GM18520 (cell line): Measurements from ENCODE around the gene MYO6.
A peak's percentile ranks its signal among the peaks of the same experiment; 100 is the strongest.

Experiments used
- ATAC-seq: cut with Tn5 transposase; IDR thresholded peaks from one replicate; pipeline ENCODE4 v1.9.1; 2021; ENCODE audit not compliant: unreplicated experiment

MYO6 gene

GRCh38 chr6:75819776-75820487 lies 70.9 kb downstream of the MYO6 start:
- ATAC-seq, result no peak

GRCh38 chr6:75824160-75824559 lies 75.1 kb downstream of the MYO6 start:
- peak; percentile 94 for ATAC-seq

- no peak for ATAC-seq
Measured at GRCh38 chr6:75827163-75827562, 78.1 kb downstream of the MYO6 start.

GRCh38 chr6:75830959-75831885 lies 82.2 kb downstream of the MYO6 start:
- peak; percentile 66 for ATAC-seq

- no peak for ATAC-seq
Measured at GRCh38 chr6:75834447-75834846, 85.4 kb downstream of the MYO6 start.

- ATAC-seq, result no peak
Measured at GRCh38 chr6:75842191-75842590, 93.2 kb downstream of the MYO6 start.

GRCh38 chr6:75842732-75843131 lies 93.7 kb downstream of the MYO6 start:
- ATAC-seq, result no peak

- ATAC-seq, result no peak
Measured at GRCh38 chr6:75843396-75843795, 94.4 kb downstream of the MYO6 start.

- ATAC-seq, result no peak
Measured at GRCh38 chr6:75848274-75848673, 99.2 kb downstream of the MYO6 start.

GRCh38 chr6:75849329-75850025 lies 100.4 kb downstream of the MYO6 start:
- no peak for ATAC-seq

- no peak for ATAC-seq
Measured at GRCh38 chr6:75850026-75850833, 101.2 kb downstream of the MYO6 start.

- ATAC-seq, result peak; percentile 61
Measured at GRCh38 chr6:75852721-75853120, 103.7 kb downstream of the MYO6 start.

- ATAC-seq, result no peak
Measured at GRCh38 chr6:75853806-75854205, 104.8 kb downstream of the MYO6 start.

- ATAC-seq, result no peak
Measured at GRCh38 chr6:75855052-75855451, 106.0 kb downstream of the MYO6 start.

- ATAC-seq, result no peak
Measured at GRCh38 chr6:75856902-75857301, 107.9 kb downstream of the MYO6 start.

GRCh38 chr6:75863001-75863400 lies 114.0 kb downstream of the MYO6 start:
- ATAC-seq, result no peak

- ATAC-seq, result no peak
Measured at GRCh38 chr6:75863784-75864183, 114.7 kb downstream of the MYO6 start.

- ATAC-seq, result no peak
Measured at GRCh38 chr6:75864446-75864845, 115.4 kb downstream of the MYO6 start.

GRCh38 chr6:75870389-75870788 lies 121.3 kb downstream of the MYO6 start:
- no peak for ATAC-seq

- ATAC-seq, result no peak
Measured at GRCh38 chr6:75874224-75874623, 125.2 kb downstream of the MYO6 start.

- no peak for ATAC-seq
Measured at GRCh38 chr6:75876152-75876551, 127.1 kb downstream of the MYO6 start.
